Neutrophil (primary cell): ENCODE results near the gene NKX6-2.

Experiments
- H3K27ac ChIP-seq: fragments of 200-600 bp; sonication (generic); 2 replicates; pipeline ENCODE4 v1.5.1; 2016; ENCODE audit warnings: mild to moderate bottlenecking, moderate library complexity
- H3K27me3 ChIP-seq: fragments of 200-600 bp; sonication (generic); 2 replicates; pipeline ENCODE4 v1.6.0; 2016; ENCODE audit warnings: mild to moderate bottlenecking
- H3K36me3 ChIP-seq: fragments of 200-600 bp; sonication (generic); 2 replicates; pipeline ENCODE4 v1.5.1; 2017
- H3K4me1 ChIP-seq, 2 experiments: fragments of 200-600 bp in 1 of 2; sonication (generic) in 1 of 2; 1 replicate in 1 of 2; 2 replicates in 1 of 2; pipeline versions ENCODE4 v1.5.1 to v1.6.1; 2013 to 2016; ENCODE audit warnings: low read depth in 1 of 2, low read length in 1 of 2, mild to moderate bottlenecking in 1 of 2, moderate library complexity in 1 of 2; ENCODE audit not compliant: control insufficient read depth in 1 of 2, insufficient read depth in 1 of 2
- H3K4me3 ChIP-seq, 2 experiments: fragments of 200-600 bp in 1 of 2; sonication (generic) in 1 of 2; 1 replicate in 1 of 2; 2 replicates in 1 of 2; pipeline ENCODE4 v1.5.1; 2013 to 2016; ENCODE audit warnings: low read depth in 1 of 2, low read length in 1 of 2, mild to moderate bottlenecking in 1 of 2, moderate library complexity in 1 of 2
- H3K9me3 ChIP-seq: fragments of 200-600 bp; sonication (generic); 2 replicates; pipeline ENCODE4 v1.5.1; 2016
- TF ChIP-seq, protein P1 (sequence below): fragments of 200-600 bp; sonication (generic); IDR thresholded peaks from 2 replicates; pipeline ENCODE4 v1.5.1; 2016; ENCODE audit warnings: antibody characterized with exemption

The NKX6-2 gene

DNA sequence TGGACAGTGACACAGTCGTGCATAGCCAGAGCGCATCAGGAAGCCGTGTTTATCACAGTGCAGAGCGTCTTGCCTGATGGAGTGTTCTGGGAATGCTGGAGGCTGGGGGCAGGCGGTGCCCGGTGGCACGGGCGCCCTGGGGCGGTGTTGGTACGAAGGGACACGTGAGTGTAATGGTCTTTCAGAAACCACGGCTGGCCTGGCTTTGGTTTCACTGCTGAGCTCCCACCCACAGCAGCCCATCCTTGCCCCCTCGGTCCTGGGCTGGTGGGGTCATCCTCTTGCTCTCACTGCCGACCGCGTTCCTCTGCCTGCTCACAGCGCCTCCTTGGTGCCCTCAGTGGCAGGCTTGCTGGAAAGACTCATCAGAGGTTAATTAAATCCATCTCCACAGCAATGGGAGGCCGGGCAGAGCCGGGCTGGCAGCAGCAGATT lies 50.6 kb downstream of the NKX6-2 start:
- no peaks in the 10 kb centered on the region for H3K27me3 ChIP-seq
- H3K9me3 ChIP-seq: no peaks in the 10 kb centered on the region
- no peak overlapping the region for H3K27ac ChIP-seq
- H3K36me3 ChIP-seq: peaks cover 80% of the 10 kb centered on the region
- H3K4me3 ChIP-seq: no peak overlapping the region
- TF ChIP-seq, protein P1, sequence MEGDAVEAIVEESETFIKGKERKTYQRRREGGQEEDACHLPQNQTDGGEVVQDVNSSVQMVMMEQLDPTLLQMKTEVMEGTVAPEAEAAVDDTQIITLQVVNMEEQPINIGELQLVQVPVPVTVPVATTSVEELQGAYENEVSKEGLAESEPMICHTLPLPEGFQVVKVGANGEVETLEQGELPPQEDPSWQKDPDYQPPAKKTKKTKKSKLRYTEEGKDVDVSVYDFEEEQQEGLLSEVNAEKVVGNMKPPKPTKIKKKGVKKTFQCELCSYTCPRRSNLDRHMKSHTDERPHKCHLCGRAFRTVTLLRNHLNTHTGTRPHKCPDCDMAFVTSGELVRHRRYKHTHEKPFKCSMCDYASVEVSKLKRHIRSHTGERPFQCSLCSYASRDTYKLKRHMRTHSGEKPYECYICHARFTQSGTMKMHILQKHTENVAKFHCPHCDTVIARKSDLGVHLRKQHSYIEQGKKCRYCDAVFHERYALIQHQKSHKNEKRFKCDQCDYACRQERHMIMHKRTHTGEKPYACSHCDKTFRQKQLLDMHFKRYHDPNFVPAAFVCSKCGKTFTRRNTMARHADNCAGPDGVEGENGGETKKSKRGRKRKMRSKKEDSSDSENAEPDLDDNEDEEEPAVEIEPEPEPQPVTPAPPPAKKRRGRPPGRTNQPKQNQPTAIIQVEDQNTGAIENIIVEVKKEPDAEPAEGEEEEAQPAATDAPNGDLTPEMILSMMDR: no peak
- H3K4me1 ChIP-seq: no peaks in the 10 kb centered on the region

DNA sequence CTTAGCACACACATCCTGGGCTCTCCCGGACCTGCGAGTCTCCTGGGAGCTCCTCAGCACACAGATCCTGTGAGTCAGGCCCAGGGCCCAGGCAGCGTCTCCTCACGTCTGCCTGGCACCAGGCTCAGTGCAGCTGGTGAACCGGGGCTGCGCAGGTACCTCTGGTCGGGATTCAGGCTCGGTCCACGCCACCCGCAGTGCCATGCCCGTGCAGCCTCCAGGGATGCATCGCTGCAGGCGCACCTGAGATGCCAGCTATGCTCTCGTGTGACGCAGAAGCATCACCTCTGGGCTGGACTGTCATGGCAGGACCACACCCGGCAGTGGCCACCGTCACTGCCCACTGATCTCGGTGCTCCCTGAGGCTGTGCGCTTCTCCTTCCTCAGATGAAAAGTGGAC lies 52.0 kb downstream of the NKX6-2 start:
- TF ChIP-seq, protein P1: no peak
- no peaks in the 10 kb centered on the region for H3K27me3 ChIP-seq
- no peaks in the 10 kb centered on the region for H3K9me3 ChIP-seq
- H3K27ac ChIP-seq: no peak overlapping the region
- H3K36me3 ChIP-seq: peaks cover 88% of the 10 kb centered on the region
- no peak overlapping the region for H3K4me3 ChIP-seq
- H3K4me1 ChIP-seq: no peaks in the 10 kb centered on the region
